MG63 (cell line): Measurements from ENCODE around the gene MMP24OS. TPM values are rescaled to one million over a fixed set of nuclear protein-coding genes. Genes with fewer than 3 reads are reported as not detected.

Experiments
- DNase-seq: peaks from one replicate; pipeline ENCODE4 v3.0.0-alpha.2; 2020
- H3K27me3 ChIP-seq: fragments of 250-450 bp; sonication (Bioruptor Pico); 2 replicates; pipeline ENCODE4 v1.5.1; 2020; ENCODE audit warnings: mild to moderate bottlenecking, moderate library complexity
- H3K36me3 ChIP-seq: fragments of 250-450 bp; sonication (Bioruptor Pico); 2 replicates; pipeline ENCODE4 v1.5.1; 2020; ENCODE audit warnings: mild to moderate bottlenecking, moderate library complexity
- H3K4me3 ChIP-seq: fragments of 250-450 bp; sonication (Bioruptor Pico); 2 replicates; pipeline ENCODE4 v1.5.1; 2020; ENCODE audit warnings: mild to moderate bottlenecking, moderate library complexity
- H3K9me3 ChIP-seq: fragments of 250-450 bp; sonication (Bioruptor Pico); 2 replicates; pipeline ENCODE4 v1.5.1; 2020; ENCODE audit warnings: mild to moderate bottlenecking, moderate library complexity
- total RNA-seq: library from RNA; depleted of rRNA; stranded (reverse); fragments of >200 nt; shearing (Covaris generic); gene quantifications from 2 replicates; pipeline ENCODE4 v1.2.3, GENCODE V29; 2014; ENCODE audit warnings: low replicate concordance

Gene MMP24OS
- total RNA-seq, 1 experiment from 2014 or later: 4.7 TPM

GRCh38 chr20:35311822-35312221, 33.9 kb upstream of the MMP24OS start:
- H3K27me3 ChIP-seq: no peaks in the 10 kb centered on the region
- DNase-seq: no peak
- H3K36me3 ChIP-seq: peaks cover 41% of the 10 kb centered on the region
- H3K4me3 ChIP-seq: no peak overlapping the region
- H3K9me3 ChIP-seq: no peaks in the 10 kb centered on the region

DNA sequence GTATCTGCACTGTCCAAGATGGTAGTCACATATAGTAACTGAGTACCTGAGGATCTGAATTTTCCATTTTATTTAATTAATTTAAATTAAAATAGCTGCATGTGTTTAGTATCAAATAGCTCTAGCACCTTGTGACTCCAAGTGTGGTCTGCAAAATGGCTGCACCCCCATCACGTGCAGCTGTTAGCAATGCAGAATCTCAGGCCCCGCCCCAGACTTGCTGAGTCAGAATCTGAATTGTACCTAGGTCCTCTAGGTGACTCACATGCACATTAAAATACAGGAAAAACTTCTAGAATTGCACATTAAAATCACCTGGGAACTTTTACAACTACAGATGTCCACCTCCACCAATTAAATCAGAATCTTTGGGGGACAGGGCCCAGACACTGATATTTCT, 33.5 kb upstream of the MMP24OS start:
- Histone ChIP-seq H3K27me3 (no peaks in the 10 kb centered on the region), H3K36me3 (peaks cover 45% of the 10 kb centered on the region), H3K4me3 (no peak overlapping the region), H3K9me3 (no peaks in the 10 kb centered on the region)
- peak; percentile 82 for DNase-seq

- no peaks in the 10 kb centered on the region for H3K27me3 ChIP-seq
- H3K36me3 ChIP-seq: peaks cover 50% of the 10 kb centered on the region
- peak; percentile 100 for DNase-seq
- no peaks in the 10 kb centered on the region for H3K9me3 ChIP-seq
- H3K4me3 ChIP-seq: no peak overlapping the region
These were observed 30.0 kb upstream of the MMP24OS start for GRCh38 chr20:35307666-35308653.

- H3K9me3 ChIP-seq: no peaks in the 10 kb centered on the region
- no peaks in the 10 kb centered on the region for H3K27me3 ChIP-seq
- no peak overlapping the region for H3K4me3 ChIP-seq
- peaks cover 53% of the 10 kb centered on the region for H3K36me3 ChIP-seq
- DNase-seq: peak; percentile 86
These were observed 29.1 kb upstream of the MMP24OS start for GRCh38 chr20:35306931-35307517.

- Histone ChIP-seq H3K27me3 (no peaks in the 10 kb centered on the region), H3K4me3 (no peak overlapping the region), H3K9me3 (no peaks in the 10 kb centered on the region), H3K36me3 (peaks cover 59% of the 10 kb centered on the region)
- DNase-seq: peak; percentile 100
These were observed 28.0 kb upstream of the MMP24OS start for GRCh38 chr20:35305682-35306556.

GRCh38 chr20:35304956-35305355, 27.0 kb upstream of the MMP24OS start:
- H3K9me3 ChIP-seq: no peaks in the 10 kb centered on the region
- H3K36me3 ChIP-seq: peaks cover 59% of the 10 kb centered on the region
- DNase-seq: no peak
- no peaks in the 10 kb centered on the region for H3K27me3 ChIP-seq
- H3K4me3 ChIP-seq: no peak overlapping the region

DNA sequence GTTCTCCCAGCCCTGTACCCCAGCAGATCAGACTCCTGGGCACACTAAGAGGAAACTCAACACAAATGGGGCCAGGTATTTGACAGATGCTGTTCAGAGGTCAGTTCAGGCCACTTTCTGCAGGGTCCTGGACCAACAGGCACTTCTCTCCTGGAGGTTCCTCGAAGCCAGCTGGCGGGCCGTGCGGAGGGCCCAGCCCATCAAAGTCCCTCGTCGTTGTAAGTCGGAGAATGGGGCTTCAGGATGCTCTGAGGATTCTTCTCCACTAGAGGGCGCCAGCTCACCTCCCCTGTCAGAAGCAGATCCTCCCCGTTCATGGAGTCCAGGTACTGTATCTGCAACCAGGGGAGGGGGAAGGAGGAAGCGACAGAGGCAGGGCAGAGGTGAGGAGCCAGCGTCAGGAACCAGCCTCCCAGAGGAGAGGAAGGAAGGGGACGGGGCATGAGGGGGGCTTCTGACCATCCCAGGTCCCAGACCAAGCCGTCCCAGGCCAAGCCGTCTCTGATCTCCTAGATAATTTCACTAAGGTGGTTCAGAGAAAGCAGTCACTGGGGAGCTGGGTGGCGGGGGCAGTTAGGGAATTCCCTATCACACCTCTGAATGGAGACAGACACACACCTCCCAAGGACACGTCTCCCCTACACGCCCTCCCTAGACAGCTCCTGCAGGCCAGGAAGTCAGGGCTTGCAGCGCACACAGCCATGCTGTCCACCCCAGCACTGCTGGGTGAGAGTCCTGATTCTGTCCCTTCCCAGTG, 26.0 kb upstream of the MMP24OS start:
- peak; percentile 84 for DNase-seq
- Histone ChIP-seq H3K27me3 (no peaks in the 10 kb centered on the region), H3K36me3 (peaks cover 50% of the 10 kb centered on the region), H3K4me3 (no peak overlapping the region), H3K9me3 (no peaks in the 10 kb centered on the region)

- H3K27me3 ChIP-seq: no peaks in the 10 kb centered on the region
- DNase-seq: no peak
- no peaks in the 10 kb centered on the region for H3K9me3 ChIP-seq
- H3K36me3 ChIP-seq: peaks cover 49% of the 10 kb centered on the region
- no peak overlapping the region for H3K4me3 ChIP-seq
These were observed 25.4 kb upstream of the MMP24OS start for GRCh38 chr20:35303382-35303734.

DNA sequence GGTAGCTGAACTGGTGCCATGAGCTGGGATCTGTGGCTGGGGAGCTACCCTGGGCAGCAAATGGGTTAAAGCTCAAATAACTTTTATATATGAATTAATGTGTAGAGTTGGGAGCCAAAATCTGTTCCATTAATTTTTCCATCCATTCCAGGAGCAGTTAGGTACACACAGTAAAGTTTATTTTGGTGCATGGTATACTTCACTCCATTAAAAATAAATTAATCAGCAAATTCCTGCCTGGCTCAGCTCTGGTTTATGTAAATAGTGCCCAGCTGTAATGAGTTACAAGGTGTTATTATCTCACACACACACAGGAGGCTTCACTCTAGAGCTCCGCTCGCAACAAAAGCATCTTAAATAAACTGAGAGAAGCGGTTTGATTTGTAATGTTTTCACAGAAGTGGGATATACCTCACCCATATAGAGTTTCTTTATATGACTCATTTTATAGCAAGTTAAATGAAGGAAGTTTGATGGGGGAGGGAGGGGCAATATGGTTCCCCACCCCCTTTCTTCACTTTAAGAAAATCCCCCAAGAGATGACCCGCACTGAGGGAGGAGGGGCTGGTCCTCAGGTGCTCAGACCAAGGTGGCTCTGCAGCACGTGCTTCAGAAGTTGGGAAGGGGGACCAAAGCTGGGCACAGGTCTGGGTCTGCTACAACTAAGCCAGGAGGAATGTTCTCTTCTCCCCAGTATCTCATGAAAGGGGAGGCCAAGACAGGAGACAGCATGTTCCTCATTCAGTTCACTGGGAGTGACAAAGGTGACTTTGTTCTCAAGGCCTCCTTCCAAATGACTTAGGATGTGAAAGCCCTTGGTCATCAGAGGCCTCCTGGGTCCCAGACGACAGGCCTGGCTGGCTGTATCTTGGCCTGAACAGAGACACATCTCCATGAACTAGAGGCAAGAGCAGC, 24.8 kb upstream of the MMP24OS start:
- no peaks in the 10 kb centered on the region for H3K9me3 ChIP-seq
- H3K36me3 ChIP-seq: peaks cover 49% of the 10 kb centered on the region
- DNase-seq: peak; percentile 43
- no peak overlapping the region for H3K4me3 ChIP-seq
- H3K27me3 ChIP-seq: no peaks in the 10 kb centered on the region

- H3K9me3 ChIP-seq: no peaks in the 10 kb centered on the region
- H3K36me3 ChIP-seq: peaks cover 45% of the 10 kb centered on the region
- no peak overlapping the region for H3K4me3 ChIP-seq
- no peaks in the 10 kb centered on the region for H3K27me3 ChIP-seq
- DNase-seq: no peak
These were observed 23.5 kb upstream of the MMP24OS start for GRCh38 chr20:35301426-35301825.

DNA sequence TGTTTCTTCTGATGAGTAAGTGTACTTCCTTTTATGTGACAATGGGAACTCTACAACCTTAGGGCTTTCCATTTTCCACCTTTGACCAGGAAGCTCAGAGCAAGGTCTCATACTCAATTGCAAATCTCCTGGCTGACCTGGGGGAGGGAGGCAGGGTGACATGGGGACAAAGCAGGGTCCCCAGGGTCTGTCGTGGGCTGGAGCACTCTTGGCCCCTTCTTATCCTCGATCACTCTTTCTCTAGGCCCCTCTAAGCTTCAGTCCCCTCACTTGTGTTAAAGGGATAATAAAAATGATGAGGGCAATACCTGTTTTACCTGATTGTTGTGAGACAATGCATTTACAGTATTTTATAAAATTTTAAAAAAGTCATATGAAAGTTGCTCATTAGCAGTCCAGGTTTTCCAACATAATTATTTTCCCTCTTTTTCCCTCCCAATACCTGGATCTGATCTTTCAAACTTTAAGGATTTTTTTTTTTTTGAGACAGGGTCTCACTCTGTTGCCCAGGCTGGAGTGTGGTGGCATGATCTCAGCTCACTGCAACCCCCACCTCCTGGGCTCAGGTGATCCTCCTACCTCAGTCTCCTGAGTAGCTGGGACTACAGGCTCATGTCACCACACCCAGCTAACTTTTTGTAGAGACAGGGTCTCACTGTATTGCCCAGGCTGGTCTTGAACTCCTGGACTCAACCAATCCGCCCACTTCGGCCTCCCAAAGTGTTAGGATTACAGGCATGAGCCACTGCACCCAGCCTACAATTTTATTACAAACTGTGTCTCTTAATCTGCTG, 22.7 kb upstream of the MMP24OS start:
- no peak for DNase-seq
- Histone ChIP-seq H3K27me3 (no peaks in the 10 kb centered on the region), H3K36me3 (peaks cover 40% of the 10 kb centered on the region), H3K4me3 (no peak overlapping the region), H3K9me3 (no peaks in the 10 kb centered on the region)

- no peak for DNase-seq
- no peaks in the 10 kb centered on the region for H3K27me3 ChIP-seq
- no peak overlapping the region for H3K4me3 ChIP-seq
These were observed 21.9 kb upstream of the MMP24OS start for GRCh38 chr20:35299780-35300179.

DNA sequence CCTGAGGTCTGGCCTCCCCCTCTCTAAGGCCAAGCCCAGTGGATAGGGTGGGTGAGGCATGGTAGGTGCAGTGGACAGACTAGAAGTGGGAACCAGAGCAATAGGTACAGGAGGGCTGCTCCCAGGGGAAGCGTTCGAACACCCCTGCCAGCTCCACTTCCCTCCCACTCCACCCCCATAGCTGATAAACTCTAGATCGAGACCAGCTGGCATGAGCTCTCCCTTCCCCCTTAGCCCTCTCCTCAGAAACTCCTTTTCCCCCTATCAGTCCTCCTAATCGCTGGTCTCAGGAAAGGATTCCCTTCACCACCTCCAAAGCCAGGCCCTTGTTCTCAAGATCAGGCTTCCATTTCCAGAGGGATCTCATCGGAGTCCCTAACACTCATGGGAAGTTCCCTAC, 20.3 kb upstream of the MMP24OS start:
- H3K27me3 ChIP-seq: no peaks in the 10 kb centered on the region
- peaks cover 19% of the 10 kb centered on the region for H3K36me3 ChIP-seq
- H3K9me3 ChIP-seq: no peaks in the 10 kb centered on the region
- no peak overlapping the region for H3K4me3 ChIP-seq
- no peak for DNase-seq

More at GRCh38 chr20:35299780-35300179, 21.9 kb upstream of the MMP24OS start:
- Histone ChIP-seq H3K9me3 (no peaks in the 10 kb centered on the region), H3K36me3 (peaks cover 32% of the 10 kb centered on the region)

DNA sequence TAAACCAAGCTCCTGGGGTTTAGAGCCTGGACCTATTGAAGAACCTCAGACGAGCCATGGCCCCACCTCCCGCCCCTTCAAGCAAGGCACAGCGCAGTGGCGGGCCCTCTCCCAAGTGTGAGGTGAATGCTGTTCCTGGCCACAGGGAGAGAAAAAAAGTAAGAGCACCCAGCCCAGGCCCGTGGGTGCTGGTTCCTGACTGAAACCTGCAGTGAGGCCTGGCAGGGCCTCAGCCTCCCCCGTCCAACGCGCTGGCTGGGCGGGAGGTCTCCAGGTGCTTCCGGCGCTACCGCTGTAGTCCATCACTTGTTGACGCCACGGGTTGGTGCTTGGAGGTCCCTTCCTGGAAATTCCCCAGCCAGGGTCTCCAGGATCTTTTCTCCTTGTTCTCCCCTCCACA, 19.8 kb upstream of the MMP24OS start:
- Histone ChIP-seq H3K36me3 (peaks cover 13% of the 10 kb centered on the region), H3K27me3 (no peaks in the 10 kb centered on the region), H3K9me3 (no peaks in the 10 kb centered on the region), H3K4me3 (no peak overlapping the region)
- no peak for DNase-seq

- Histone ChIP-seq H3K4me3 (no peak overlapping the region), H3K27me3 (no peaks in the 10 kb centered on the region), H3K36me3 (peaks cover 13% of the 10 kb centered on the region), H3K9me3 (no peaks in the 10 kb centered on the region)
- DNase-seq: peak; percentile 68
These were observed 19.2 kb upstream of the MMP24OS start for GRCh38 chr20:35297155-35297554.
